ENCODE measurements around the gene FAM210B.
"Not testable (repeated sequence)": the region's sequence is repeated elsewhere in the genome, so short reads cannot be mapped to it uniquely, and the experiment has no call there.

The FAM210B gene

DNA sequence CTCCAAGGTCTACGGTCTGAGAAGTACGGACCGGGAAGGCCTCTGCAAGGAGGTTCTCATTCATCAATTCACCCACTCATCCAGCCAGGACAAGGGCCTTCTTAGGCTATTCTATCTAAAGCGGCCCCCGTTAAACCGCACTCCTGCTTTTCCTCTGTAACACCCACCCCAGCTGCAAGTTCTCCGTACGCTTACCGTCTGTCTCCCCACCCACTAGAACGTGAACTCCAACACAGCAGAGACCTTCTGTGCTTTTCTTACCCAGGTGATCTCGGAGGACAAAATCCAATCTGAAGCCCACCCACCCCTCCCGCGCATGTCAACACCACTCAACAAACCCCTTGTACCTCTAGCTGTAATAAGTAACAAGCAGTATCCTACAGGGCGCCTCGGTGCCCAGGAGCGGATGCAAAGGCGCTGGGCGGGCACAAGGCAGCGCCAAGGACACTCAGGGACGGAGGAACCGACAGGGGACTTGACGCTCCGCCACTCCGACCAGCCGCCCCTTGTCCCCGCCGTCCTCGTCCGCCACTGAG is 32.9 kb downstream of the FAM210B start:
- no peak for DNase-seq (ENCODE audit: low read depth in 2 of 2, low spot score in 1 of 2)

DNA sequence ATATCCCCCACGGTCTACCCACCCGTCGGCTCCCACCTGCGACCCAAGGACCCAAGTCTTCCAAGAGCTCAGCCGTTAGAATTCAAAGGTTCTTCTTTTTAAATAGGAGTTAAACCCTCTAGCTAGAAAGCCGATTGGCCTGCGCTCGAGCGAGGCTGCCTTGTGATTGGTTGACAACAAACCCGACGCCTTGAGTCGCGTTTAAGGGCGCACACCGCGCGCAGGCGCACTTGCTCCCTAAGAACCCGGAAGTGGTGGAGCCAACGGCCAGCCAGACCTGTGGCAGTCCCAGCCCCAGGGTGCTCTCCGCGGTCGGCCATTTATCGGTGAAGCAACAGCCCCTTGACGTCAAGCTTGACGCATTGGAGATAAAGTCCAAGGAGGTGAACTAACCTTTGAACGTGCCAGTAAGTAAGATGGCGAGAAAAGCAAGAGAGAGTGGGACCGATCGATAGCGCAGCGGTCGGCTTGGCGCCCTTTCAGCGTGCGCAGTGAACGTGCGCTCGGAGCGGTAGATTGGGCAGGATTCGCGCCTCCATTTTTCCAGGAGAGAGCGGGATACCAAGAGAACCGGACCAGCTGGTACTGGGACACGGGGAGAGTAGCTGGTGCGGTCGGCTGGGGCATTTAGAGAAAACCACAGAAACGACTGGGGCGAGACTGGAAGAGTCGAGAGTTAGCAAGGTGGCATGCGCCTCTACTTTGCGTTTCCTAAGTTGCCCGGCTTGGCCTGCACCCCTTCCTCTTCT is 33.5 kb downstream of the FAM210B start, which contains the start of the genes AURKA and CSTF1:
Gene AURKA, minus strand, starts transcription at position 84 of the 749 bp plus-strand sequence. CDS start 4,018 bp downstream, outside the sequence.
Gene CSTF1, plus strand, starts transcription at position 514 of the 749 bp plus-strand sequence. CDS start 2,908 bp downstream, outside the sequence.
- DNase-seq (ENCODE audit: low read depth in 2 of 2, low spot score in 1 of 2): peak; percentile 99

DNA sequence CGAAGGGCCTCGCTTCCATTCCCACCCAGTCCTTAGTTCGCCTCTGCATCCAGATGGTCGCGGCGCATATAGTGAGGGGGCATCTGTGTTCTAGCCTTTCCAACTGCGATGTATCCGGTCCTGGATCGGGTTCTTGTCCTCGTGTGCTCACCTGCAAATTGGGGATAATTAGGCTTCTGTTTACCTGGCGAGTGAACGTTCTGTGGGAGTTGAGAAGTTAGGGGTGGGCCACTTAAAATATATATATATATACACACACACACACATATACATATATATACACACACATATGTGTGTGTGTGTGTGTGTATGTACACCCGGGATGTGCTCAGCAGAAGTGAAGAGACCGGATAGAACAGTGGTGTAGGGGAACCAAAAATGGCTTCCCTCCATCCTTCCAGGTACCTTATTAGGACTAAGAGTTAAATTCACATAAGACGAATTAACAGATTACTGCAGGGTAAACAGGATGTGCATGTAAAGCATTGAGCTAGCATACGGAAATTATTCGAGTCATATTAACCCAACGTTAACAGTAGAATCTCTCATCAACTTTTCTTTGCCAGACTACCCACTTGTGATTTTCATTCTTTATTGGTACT is 34.2 kb downstream of the FAM210B start:
- DNase-seq (ENCODE audit: low read depth in 2 of 2, low spot score in 1 of 2): no peak

DNA sequence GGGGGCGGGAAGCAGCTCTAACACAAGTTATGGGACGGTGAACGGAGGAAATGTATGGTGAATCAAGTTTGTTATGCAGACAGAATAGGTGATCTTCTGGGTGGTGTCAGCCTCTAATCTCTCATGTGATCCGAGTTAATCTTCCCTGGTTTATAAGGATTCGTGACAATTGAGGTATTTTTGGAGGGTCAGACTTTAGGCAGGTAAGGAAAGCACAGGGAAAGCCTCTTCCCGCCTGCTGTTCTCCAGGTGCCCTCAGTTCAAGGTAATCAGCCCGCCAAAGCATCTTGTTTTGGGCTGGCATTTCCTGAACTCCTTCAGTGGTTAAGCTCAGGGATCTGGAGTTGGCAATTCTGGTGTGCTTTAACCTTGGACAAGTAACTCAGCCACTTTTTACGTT is 34.9 kb downstream of the FAM210B start:
- no peak for DNase-seq (ENCODE audit: low read depth in 2 of 2, low spot score in 1 of 2)

DNA sequence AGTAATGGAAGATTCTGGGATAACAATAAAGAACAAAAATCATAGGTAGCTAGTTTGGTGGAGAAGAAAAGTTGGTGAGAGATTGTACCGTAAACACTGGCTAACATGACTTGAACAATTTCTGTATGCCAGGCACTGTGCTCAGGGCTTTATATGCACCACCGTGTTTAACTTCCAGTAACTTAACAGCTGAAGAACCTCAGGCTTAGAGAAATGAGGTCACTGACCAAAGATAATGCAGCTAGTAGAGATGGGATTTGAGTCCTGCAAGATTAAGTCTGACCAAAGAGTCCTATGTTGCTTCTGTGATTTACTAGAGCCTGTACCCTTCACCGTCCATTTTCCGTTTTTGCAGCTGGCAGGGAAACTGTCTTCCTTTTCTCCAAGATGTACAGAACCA is 36.4 kb downstream of the FAM210B start:
- DNase-seq (ENCODE audit: low read depth in 2 of 2, low spot score in 1 of 2): no peak

DNA sequence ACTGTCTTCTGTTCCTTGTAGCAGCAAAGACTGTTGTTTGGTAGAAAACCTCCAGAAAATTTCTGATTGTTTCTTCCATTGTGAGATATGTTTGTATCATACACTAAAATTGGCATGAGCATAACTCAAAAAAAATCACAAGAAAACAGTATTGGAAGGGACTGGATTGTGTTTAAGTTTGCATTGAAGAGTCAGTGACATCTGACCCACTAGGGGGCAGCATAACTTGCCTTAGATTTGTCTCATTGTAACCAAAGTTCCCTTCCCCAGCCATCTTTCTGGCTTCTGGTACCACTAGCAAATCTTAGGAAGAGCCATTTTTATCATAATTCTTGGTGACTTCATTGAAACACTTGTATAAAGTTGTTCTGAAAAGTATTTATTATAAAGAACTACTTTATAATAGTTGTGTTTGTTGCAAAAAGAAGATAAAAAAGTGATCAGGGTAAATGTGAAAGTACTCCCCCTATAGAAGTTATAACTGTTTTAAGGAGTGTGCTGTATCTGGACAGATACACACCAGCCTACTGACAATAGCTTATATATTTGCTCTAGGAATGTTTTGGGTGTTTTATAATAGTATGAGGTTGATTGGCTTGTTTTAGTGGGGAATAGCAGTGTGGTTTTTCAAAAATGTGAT is 41.3 kb downstream of the FAM210B start:
- DNase-seq (ENCODE audit: low read depth in 2 of 2, low spot score in 1 of 2): peak; percentile 14 to 49

DNA sequence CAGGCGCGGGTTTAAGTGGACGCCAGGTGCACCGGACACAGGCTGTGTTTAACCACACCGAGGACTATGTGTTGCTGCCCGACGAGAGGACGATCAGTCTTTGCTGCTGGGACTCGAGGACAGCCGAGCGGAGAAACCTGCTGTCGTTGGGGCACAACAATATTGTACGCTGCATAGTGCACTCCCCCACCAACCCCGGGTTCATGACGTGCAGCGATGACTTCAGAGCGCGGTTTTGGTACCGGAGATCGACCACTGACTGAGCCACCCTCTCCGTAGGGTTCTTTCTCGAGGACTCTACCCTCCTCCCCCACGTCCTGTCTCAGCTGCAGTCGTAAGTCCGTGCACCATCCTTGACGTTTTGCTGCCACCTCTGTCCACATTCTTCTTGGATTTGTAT is 44.7 kb downstream of the FAM210B start:
- no peak for DNase-seq (ENCODE audit: low read depth in 2 of 2, low spot score in 1 of 2)

DNA sequence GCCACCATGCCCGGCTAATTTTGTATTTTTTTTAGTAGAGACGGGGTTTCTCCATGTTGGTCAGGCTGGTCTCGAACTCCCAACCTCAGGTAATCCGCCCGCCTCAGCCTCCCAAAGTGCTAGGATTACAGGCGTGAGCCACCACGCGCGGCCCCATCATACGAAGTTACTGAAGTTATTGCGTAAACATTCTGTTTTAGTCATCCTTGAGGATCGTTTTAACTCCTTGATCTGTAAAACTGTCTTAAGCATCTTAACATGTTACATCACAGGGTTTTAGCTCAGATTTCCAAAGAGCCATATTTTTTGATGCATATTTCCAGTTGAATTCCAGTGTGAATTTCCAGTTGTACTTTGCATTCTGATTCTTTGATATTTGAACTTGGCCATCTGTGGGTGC is 46.6 kb downstream of the FAM210B start:
- not testable (repeated sequence) for DNase-seq (ENCODE audit: low read depth in 2 of 2, low spot score in 1 of 2)

DNA sequence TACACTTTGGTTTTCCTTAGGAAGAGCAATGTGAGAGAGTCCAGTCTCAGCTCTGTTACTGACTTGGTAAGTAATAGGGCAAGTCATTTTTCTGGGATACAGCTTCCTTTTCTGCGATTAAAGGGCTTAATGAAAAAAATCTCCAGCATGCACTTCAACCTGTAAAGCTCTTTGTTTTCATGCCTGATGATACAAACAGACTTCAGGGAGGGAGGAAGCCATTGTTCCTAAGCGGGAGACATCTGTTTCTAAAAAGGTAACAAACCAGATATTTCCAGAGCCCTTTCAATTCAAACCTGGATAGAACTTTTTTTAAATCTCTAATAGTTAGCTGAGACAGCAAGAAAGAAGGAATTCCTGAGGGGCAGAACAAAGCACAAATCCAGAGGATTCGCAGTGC is 48.1 kb downstream of the FAM210B start:
- DNase-seq (ENCODE audit: low read depth in 2 of 2, low spot score in 1 of 2): no peak

DNA sequence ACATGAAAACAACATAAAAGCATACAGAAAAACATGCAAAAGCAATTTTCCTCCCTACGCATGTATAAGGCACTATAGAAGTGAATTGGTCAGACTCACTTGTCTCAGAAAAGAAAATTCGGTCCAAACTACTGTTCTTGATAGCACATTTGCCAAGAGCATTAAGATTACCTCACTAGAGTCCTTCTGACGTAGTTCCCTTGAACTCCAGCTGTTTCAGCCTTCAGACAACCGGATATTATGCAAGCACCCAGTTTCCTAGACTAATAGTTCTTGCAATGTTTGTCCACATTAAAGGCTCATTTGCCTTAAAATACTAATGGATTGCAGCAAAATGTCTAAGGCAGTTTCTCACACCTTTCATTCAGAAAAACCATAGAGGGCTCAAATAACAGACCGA is 50.7 kb downstream of the FAM210B start:
- no peak for DNase-seq (ENCODE audit: low read depth in 2 of 2, low spot score in 1 of 2)

DNA sequence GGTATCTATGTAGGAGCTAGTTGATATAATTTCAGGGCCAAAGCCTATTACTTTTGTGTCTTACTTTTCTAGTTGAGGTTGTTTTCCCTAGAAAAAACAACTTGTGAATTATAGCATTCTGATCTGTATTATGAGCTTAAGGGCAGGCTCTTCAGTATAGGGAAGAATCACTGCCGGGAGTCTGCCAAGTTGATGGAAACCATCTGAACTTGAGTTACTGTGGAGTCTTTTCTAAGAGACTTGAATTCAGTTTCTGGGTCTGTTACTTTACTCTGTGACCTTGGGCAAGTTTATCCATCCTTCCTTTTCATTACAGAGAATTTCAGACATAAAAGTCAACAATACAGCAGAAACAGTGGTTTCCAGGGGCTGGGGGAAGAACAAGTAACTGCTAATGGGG is 51.2 kb downstream of the FAM210B start:
- no peak for DNase-seq (ENCODE audit: low read depth in 2 of 2, low spot score in 1 of 2)

DNA sequence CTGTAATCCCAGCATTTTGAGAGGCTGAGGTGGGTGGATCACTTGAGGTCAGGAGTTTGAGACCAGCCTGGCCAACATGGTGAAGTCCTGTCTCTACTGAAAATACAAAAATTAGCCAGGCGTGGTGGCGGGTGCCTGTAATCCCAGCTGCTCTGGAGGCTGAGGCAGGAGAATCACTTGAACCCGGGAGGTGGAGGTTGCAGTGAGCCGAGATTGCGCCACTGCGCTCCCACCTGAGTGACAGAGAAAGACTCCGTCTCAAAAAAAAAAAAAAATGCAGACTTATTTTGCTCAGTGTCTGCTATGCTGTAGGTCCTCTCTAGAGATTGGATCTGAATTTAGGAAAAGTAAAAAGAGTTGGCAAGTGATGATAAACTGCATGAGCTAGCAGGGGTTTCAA is 52.5 kb downstream of the FAM210B start:
- DNase-seq (ENCODE audit: low read depth in 2 of 2, low spot score in 1 of 2): not testable (repeated sequence)

DNA sequence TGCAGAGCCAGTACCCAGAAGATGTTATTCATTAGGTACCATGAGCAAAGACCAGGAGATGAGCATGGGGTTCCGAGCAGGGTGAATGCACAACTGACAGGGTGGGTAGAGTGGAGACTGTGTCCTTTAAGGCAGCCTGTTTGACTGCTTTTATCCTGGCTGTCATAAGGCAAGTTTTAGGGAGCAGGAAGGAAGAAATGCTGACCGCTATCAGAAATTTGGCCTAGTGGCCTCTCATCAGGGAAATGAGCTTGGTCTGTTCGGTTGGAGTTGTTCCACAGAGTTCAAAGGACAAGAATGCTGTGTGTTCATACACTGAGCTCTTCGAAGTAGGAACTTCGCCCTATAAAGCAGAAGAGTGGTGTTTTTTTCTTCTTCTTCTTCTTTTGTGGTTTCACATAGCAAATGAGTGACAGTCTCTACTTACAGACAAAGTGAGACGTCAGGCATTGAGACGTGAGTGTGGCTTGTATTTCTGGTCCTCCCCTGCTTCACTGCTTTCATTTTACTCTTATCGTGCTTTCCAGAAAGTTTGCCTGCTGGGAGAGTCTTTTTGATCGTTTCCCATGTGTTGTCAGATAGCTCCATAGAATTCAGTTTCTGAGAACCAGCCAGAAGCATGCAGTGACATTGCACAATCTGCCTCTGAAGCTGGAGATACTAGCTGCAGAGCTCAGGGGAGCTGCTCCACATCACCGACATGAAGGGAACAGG is 53.1 kb downstream of the FAM210B start, which contains the start of gene CASS4:
Gene CASS4, plus strand, starts transcription at position 502 of the 714 bp plus-strand sequence. Its CDS starts 199 bp downstream, at position 701.
- no peak for DNase-seq (ENCODE audit: low read depth in 2 of 2, low spot score in 1 of 2)

DNA sequence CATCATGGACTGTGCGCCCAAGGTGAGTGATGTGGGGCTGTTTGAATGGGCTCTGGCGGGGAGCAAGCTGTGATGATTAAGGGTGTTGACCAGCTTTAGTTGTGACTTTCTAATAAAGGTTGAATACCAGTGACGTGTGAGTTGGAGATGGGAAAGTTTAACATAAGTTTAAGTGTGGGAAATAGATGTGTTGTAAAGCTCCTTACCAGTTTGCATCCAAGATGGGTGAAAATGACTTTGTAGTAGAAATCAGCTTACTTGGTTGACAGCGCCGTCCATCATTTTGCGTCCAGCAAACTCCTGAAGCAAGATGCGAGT is 53.7 kb downstream of the FAM210B start:
- DNase-seq (ENCODE audit: low read depth in 2 of 2, low spot score in 1 of 2): no peak

DNA sequence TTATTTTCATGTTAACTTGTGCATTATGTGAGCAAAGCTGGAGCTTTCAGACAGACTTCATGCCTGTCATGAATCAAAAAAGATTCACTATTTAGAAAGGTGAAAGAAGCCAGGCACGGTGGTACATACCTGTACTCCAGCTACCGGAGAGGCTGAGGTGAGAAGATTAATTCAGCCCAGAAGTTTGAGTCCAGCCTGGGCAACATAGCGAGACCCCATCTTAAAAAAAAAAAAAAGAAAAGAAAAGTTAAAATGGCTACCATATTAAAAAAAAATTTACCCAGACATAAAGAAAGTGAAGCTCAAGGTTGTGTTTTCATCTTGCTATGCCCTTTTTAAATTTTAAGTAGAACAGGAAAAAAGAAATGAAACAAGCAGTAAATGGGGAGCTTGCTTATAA is 54.2 kb downstream of the FAM210B start:
- DNase-seq (ENCODE audit: low read depth in 2 of 2, low spot score in 1 of 2): no peak

DNA sequence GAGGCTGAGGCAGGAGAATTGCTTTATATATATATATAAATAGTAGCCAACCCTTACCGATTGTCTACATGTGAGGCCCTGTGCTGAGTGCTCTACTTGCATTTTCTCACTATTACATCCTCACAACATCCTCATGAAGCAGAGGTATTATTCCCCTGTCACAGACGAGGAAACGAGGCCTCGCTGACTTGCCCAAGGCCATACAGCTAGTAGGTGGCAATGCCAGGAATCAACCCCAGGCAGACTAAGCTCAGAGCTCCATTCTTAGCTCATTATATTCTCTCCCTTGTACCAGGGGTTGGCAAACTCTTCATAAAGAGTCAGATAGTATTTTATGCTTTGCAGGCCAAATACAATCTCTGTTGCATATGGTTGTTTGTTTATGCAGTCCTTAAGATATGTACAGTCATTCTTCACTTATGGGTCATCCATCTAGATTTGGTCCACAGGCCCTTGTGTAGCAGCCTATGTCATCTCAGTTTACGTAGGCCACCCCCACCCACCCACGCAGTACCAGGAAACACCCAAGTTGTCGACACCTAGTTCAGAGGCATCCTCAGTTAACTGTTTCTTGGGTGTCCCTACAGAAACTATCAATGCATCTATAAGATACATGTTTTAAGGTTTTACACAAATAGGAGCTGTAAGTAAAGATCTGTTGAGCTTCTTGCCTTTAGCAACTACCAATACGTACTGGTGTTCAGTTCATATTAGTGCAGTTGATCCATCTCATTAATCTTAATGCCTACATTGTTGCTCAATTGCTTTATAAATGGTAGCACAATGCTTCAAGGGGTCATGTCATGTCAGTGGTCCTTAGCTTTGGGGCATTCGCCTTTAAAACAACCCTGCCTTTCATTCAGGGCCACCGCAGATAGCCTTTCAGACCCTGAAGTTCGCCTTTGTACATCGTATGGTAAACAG is 56.3 kb downstream of the FAM210B start:
- DNase-seq (ENCODE audit: low read depth in 2 of 2, low spot score in 1 of 2): peak in 1 of 2 donors; percentile 46

DNA sequence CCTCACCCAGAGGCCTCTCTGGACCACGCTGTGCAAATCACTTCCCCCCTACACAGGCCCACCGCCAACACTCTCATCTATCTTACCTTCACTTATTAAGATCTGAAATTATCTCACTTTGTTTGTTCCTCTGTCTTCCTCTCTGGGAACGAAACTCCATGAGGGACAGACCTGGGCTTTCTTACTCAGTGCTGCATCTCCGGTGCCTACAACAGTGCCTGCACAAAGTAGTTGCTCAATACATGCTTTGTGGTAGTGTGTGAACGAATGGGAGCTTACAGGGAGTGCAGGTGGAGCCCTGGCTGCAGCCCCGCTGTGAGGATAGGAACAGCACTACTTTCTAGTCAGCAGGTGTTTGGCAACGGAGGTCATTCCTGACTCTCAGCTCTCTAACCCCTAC is 58.6 kb downstream of the FAM210B start:
- DNase-seq (ENCODE audit: low read depth in 2 of 2, low spot score in 1 of 2): no peak

DNA sequence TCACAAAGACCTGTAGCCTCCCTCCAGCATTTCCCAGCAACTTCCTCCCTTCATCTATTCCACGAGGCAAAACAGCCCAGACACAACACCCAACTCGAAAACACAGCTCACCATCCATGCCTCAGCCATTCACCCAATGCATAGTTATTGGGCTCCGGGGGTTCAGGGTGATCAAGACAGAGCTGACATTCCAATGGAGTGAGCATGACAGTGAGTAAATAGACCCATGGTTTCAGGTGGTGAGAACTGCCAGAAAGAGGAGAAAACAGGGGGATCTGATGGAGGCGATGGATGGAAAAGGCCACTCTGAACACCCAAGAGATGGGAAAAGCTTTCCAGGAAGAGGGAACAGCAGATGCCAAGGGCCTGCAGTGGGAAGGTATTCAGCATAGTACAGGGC is 59.1 kb downstream of the FAM210B start:
- DNase-seq (ENCODE audit: low read depth in 2 of 2, low spot score in 1 of 2): no peak
